Loucy (cell line): ENCODE data around the gene APOBEC3B.
"Not testable (repeated sequence)": the region's sequence is repeated elsewhere in the genome, so short reads cannot be mapped to it uniquely, and the experiment has no call there.

Experiments used
- CTCF ChIP-seq: fragments of 200-600 bp; sonication (generic); conservative IDR thresholded peaks from 2 replicates; pipeline ENCODE4 v1.5.1; 2014; ENCODE audit warnings: mild to moderate bottlenecking, antibody characterized with exemption, low read length
- EZH2phosphoT487 ChIP-seq: fragments of 200-600 bp; IDR thresholded peaks from 2 replicates; pipeline ENCODE4 v1.6.1; 2018; ENCODE audit warnings: antibody characterized with exemption, mild to moderate bottlenecking, moderate library complexity, borderline replicate concordance

DNA sequence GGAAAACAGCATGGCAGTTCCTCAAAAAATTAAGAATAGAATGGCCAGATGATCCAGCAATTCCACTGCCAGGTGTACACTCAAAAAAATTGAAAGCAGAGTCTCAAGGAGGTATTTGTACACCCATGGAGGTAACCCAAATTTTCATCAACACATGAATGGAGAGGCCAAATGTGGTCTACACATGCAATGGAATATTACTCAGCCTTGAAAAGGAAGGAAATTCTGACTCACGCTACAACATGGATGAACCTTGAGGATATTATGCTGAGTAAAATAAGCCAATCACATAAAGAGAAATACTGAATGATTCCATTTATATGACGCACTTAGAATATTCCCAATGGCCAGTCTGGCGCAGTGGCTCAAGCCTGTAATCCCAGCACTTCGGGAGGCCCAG, 4.9 kb upstream of the APOBEC3B start:
- TF ChIP-seq CTCF, EZH2phosphoT487: not testable (repeated sequence)
